GM18520 (cell line): ENCODE results near the gene NEURL3.

Experiments
- ATAC-seq: cut with Tn5 transposase; IDR thresholded peaks from one replicate; pipeline ENCODE4 v1.9.1; 2021; ENCODE audit not compliant: unreplicated experiment

Gene NEURL3

GRCh38 chr2:96528006-96528699 is 23.0 kb upstream of the NEURL3 start:
- ATAC-seq, result no peak

DNA sequence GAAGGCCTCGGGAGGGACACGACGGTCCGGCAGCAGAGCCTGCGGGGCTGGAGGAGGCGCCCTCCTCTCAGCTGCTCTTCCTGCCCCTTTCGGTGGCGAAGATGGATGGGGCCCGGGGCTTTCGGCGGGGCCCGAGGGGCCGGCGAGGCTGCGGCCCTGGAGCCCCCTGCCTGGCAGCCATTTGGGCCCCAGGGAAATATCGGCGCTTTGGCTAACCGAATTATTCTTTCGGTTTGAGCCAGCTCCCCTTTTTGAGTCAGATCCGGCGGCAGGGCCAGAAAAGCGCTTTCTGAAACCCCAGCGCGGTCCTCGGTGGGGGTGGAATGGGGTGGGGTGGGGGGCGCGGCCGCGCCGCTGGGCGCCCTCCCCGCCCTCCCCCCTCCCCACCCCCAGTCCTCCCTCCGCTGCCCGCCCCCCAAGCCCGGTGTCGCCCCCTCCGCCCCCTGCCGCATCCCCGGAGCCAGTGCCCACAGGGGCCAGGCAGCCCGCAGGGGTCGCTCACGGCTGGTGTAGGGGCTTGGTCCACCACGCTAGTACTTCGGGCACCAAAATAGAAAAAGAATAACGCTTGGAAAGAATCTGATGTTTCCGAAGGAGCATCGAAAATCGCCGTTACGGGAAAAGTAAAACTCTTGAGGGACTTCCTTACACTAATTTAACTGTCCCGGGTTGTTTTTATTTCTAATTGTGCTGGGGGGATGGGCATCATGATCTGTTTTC is 22.3 kb upstream of the NEURL3 start:
- no peak for ATAC-seq

DNA sequence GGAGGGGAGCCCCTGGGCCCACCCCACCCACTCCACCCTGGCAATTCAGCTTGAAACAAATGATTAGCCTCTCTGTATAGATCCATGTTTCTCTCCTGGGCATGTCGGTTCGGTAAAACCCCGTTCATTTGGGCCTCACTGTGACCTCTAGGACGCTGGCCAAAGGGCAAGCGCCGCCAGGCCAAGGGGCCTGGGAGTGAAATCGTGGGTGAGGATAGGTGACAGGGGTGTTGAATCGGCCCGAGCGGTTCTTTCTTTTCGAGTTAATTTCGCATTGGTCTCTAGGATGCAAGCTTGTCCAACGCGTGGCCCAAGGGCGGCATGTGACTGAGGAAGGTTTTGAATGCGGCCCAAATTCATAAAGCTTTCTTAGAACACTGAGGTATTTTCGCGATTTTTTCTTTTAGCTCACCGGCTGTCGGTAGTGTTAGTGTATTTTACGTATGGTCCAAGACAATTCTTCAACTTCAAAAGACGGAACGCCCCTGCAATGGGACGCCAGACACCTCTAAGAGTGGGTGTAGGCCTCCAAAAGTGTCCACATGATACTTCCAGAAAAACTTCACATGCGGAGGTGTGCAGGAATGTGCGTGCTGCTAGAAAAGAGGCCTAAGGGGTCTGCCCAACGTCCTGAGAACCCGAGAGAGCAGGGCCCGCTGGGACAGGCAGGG is 21.6 kb upstream of the NEURL3 start:
- no peak for ATAC-seq

- no peak for ATAC-seq
Observed at GRCh38 chr2:96526101-96526591, 21.0 kb upstream of the NEURL3 start.

DNA sequence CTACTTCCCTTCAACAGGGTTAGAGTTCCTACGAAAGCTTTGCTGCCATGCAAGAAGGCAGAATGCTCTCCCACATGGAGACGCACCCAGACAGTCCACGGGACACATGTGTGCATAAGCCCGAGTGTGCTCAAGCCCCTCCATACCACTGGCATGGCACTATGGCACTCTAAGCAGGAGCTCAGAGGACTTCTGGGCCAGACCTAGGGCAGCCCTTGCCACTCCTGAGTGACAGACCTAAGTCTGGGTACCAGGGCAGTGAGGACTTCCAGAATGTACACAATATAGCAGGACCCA is 20.0 kb upstream of the NEURL3 start:
- ATAC-seq, result no peak

DNA sequence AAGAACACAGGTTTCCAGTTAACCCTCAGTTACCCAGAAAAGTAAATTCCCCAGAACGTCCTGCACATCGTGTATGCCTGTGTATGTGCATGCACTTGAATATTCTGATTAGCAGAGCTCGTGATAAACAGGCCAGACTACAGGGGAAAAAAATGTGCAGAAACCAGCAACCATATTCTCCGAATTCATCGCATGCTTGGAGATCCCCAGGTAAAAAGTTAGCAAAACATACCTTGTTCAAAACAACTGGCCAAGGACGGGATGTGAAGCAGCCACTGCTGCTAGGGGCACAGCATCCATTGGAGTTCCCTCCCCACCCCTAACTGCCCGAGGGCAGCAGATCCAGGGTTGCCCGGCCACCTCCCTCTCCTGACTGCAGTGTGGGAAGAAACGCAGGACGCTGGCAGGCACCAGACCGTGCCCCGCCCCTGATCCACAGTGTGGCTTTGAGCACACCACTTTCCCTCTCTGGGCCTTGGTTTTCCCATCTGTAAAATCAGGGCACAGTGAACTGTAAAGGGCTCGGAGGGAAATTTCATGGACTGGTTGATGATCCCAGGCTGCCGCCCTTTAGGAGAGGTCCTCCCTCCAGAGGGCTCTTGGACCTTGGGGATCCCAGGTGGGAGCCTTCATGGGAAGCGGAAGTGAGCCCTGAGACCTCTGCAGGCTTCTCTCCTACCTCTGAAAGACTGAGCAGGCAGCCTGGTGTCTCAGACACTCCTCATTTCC is 19.5 kb upstream of the NEURL3 start:
- ATAC-seq, result no peak

DNA sequence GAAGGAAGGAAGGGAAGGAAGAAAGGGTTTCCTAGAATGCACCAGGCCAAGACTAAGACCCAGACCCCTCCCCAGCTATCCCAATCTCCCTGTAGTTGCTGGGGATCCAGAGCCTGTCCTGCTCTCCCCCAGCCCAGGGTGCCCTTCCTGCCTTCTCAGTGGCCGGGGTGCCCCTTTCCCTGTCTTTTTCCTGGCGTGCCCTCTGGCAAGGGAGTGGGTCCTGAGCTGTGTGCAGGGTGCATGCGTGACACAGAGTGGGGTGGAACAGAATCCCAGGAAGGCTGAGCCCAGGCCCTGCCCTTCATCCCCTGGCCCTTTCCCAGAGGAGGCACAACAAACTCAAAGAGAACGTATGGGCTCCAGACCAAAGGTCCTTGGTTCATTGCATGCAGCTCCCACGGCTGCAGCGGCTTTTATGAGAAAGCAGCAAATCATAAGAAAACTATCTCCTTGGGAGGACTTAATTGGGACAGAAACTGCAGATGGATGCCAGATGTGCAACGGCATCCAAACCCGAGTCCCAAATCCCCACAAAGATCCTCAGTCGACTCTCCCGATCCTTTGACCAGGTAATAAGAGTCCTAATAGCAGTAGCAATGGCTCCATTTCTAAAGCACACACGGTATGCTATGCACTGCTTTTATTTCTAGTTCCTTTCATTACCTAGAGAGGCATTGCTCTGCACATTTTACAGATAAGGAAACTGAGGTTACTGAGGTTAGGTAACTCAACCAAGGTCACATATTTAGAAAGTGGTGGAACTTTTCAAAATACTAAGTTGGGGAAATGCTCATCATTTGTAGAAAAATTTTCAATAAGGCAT is 18.7 kb upstream of the NEURL3 start:
- ATAC-seq, result no peak

DNA sequence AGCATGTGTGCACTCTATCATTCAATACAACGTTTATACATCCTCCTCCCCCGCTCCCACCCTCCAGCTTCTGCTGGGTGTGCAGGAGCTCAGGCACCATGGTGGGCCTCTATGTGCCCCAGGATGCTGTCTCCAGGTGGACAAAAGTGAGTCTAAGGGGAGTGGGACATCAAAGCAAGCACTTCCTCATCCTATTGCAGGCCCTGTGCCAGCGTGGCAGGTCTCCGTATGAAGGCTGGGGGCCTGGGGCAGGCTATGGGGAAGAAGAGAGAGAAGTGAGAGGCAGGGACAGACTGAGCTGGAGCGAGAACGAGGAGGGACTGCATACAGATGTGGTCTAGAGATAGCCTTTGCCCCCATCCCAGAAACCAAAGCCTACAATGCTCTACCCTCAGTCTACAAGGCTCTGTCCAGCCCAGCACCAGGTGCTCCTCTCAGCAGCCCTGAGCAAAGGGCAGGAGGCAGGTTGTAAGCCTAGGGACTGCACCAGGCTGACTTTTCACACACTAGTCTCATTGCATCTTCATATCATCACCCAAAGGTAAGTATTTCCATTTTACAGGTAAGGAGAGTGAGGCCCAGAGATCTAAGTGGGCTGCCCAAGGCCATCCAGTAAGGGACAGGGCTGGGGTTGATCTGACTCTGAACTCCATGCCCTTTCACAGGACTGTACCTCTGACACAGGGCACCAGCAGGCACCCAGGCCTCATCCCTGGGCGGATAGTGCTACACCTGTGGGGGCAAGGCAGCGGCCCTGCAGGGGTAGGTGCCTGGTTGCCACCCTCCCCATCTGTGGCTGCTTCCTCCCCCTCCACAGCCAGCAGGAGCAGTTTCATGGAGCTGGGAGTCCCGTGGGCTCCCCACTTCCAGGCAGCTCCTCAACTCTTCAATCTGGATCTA is 17.4 kb upstream of the NEURL3 start:
- no peak for ATAC-seq

DNA sequence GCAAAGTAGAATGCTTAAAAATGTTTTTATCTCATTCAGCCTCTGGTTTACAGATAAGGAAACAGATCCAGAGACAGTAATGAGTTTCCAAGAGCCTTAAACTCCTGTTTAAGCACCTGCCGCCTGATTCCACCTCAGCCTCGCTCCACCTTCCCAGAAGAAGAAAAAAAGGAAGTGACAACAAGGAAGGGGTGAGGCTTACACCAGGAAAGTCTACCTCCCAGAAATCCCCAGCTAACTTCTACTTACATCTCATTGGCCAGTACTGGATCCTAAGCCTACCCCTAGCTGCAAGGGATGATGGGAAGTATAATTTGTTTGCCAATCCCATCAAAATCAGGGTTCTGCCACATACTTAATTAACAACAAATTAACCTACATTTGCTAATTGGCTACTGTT is 16.1 kb upstream of the NEURL3 start:
- ATAC-seq, result no peak

DNA sequence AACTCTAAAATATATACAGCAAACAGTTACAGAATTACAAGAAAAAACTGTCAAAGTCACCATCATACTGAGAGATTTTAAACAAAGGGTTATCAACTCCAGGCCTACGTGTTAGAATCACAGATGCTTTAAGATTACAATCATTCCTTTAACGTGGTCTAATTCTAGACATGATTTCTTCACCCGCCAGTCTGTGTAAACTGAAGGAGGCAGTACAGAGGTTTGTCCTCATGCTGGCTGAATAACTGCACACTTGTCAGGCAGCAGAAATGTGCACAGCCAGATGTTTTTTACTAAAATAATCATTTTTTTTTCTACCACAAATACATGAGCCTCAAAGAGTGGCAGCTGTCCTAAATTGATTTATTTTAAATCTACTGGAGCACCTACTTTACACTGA is 15.5 kb upstream of the NEURL3 start:
- no peak for ATAC-seq

DNA sequence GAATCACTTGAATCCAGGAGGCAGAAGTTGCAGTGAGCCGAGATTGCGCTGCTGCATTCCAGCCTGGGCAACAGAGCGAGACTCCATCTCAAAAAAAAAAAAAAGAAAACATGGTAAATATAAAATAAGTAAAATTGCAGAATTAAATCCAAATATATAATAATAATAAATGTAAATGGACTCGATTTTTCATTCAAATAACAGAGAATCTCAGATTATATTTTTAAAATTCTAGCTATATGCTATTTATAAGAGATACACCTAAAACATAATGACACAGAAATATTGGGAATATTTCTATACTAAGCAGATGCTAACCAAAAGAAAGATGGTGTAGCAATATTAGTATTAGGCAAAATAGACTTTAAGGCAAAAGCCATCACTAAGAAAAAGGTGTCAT is 15.1 kb upstream of the NEURL3 start:
- no peak for ATAC-seq

DNA sequence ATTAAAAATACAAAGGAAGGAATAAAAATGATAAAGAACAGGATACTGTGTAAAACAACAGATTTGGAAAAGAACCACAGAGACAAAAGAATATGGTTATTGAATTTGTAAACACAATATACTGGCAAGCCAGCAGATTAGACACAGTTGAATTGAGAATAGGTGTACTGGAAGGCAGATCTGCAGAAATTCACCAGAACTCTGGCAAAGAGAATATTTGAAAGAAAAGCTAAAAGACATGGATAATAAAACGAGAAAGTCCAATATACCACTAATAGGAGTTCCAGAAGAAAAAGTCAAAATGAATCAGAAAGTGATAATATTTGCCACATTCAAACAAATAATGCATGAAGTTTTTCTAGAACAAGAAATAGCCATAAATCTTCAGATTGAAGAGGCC is 11.9 kb upstream of the NEURL3 start:
- ATAC-seq, result no peak

GRCh38 chr2:96514521-96514920 is 9.4 kb upstream of the NEURL3 start:
- no peak for ATAC-seq

DNA sequence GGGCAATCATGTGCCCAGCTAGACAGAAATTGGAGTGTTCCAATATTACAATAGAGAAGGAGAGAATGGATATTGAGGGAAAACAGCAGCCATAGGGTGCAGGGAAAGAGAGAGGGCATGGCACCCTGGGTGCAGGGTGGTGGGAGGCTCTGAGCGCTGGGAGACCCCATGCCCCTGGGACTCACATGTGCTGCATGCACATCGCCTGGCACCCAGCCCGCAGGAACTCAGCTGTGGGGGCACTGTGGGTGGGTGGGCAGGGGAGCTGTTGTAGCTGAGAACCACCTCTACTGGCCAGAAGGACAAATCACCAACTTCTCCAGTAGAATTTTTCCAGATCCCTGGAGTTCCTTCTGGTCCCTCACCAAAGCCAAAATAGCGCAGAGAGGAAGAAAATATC is 7.2 kb upstream of the NEURL3 start:
- no peak for ATAC-seq

DNA sequence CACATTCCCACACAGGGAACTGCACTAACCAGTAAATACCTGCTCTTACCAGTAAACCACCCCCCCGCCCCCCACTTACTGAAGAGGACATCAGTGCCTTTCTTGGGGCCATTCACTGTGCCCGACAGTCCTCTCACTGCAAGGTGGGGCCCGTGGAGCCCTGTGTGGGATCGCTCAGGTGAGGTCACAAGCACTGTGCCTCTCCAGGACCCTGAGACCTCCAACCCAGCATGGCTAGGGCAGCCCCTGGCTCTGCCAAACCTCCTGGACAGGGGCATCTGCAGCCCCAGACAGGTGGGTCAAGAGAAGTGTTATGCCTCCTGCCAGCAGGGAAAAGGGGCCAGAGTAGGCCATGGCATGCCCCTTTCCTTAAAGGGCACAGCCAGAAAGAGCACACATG is 6.7 kb upstream of the NEURL3 start:
- no peak for ATAC-seq

GRCh38 chr2:96510931-96511595 is 5.9 kb upstream of the NEURL3 start:
- no peak for ATAC-seq

DNA sequence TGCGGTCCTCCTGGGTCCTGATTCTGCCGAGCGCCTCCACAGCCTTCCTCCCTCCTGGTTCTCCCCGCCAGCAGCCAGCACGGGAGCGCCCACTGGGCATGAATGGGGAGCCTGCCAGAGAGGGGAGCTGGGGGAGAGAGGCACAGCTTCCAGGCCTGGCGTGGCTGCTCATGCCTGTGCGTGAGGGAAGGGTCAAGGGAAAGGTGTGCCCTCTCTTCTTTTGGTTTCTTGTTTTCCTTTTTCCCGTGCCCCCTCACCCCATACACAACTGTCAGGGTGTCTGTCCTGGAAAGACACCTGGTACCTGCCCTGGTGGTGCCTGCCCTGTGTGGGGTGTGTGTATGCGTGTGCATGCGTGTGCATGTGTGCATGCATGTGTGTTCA is 4.7 kb upstream of the NEURL3 start:
- no peak for ATAC-seq

DNA sequence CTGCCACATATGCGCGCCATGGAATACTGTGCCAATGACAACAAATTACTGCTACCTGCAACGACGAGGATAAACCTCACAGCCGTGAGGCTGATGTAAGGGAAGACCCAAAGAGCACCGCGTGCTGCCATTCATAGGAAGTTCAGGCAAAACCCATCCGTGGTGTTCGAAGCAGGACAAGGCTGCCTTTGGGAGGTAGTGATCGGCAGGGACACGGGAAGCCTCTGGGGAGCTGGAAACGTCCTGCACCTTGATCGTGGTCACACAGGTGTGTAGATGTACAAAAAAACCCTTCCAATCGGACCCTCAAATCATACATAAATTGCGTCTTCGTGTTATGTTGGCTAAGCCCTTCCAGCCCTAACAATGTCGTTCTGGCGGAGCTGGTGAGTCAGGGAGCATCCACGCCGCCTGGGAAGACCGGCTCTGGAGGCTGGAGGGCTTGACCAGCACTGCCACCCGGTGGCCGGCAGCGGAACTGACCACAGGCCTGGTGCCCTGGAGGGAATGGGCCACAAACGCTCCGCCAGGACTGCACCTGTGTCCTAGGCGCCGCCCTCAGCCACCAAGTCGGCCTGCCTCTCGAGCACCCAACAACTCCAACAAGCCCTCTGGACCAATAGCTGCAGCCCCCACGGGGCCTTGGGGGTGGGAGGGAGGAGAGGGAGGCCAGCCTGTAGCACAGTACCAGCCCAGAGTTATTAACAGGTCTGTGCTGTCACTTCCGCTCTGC is 4.1 kb upstream of the NEURL3 start:
- ATAC-seq, result peak; percentile 60
